HEK293 (cell line): Measurements from ENCODE around the gene INTS2.

ENCODE experiments used
- CTCF ChIP-seq: fragments of 450-650 bp; formaldehyde crosslinking; IDR thresholded peaks from 2 replicates; pipeline ENCODE4 v1.5.1; 2016; ENCODE audit warnings: missing biosample characterization, missing genetic modification characterization
- HOXC10 ChIP-seq: sonication (generic); formaldehyde crosslinking; IDR thresholded peaks from 2 replicates; pipeline ENCODE4 v1.8.1; 2023; ENCODE audit warnings: mild to moderate bottlenecking, missing genetic modification reagents
- TSHZ1 ChIP-seq: fragments of 450-650 bp; formaldehyde crosslinking; IDR thresholded peaks from 2 replicates; pipeline ENCODE4 v1.5.1; 2016; ENCODE audit warnings: missing biosample characterization, missing genetic modification characterization, borderline replicate concordance
- ZNF324 ChIP-seq: fragments of 450-650 bp; formaldehyde crosslinking; IDR thresholded peaks from 2 replicates; pipeline ENCODE4 v1.5.1; 2016; ENCODE audit warnings: missing biosample characterization, missing genetic modification characterization

GRCh38 chr17:61928101-61928436 is 287 bp upstream of the INTS2 start:
- TF ChIP-seq CTCF (tag by site-specific recombination) (no peak), HOXC10 (CRISPR knock-in tag) (no peak), ZNF324 (tag by site-specific recombination) (no peak), TSHZ1 (tag by site-specific recombination) (no peak)
